ENCODE data around the gene SPOCK3. TPM values are rescaled to one million over a fixed set of nuclear protein-coding genes. Genes with fewer than 3 reads are reported as not detected.
A peak's percentile ranks its signal among the peaks of the same experiment; 100 is the strongest.

Gene SPOCK3
- total RNA-seq, 1 donor = not detected

- Histone ChIP-seq H3K27ac (ENCODE audit: low read depth, low read length) (no peak overlapping the region), H3K4me1 (ENCODE audit: insufficient read depth, low read length) (no peaks in the 10 kb centered on the region), H2AFZ (ENCODE audit: low read length) (no peak overlapping the region), H3K9me3 (ENCODE audit: low read depth, low read length) (no peaks in the 10 kb centered on the region), H3K79me2 (ENCODE audit: insufficient read depth, low read length) (no peaks in the 10 kb centered on the region), H3K27me3 (ENCODE audit: insufficient read depth, low read length) (no peaks in the 10 kb centered on the region), H3K4me3 (ENCODE audit: insufficient read depth, low read length) (no peak overlapping the region), H4K20me1 (ENCODE audit: insufficient read depth, low read length) (no peaks in the 10 kb centered on the region), H3K36me3 (ENCODE audit: insufficient read depth, low read length) (no peaks in the 10 kb centered on the region), H3K4me2 (ENCODE audit: insufficient read depth, low read length) (peak overlapping the region; percentile 2)
- DNase-seq (ENCODE audit: insufficient read length, low spot score, missing footprints) = no peak
- TF ChIP-seq, protein P1, sequence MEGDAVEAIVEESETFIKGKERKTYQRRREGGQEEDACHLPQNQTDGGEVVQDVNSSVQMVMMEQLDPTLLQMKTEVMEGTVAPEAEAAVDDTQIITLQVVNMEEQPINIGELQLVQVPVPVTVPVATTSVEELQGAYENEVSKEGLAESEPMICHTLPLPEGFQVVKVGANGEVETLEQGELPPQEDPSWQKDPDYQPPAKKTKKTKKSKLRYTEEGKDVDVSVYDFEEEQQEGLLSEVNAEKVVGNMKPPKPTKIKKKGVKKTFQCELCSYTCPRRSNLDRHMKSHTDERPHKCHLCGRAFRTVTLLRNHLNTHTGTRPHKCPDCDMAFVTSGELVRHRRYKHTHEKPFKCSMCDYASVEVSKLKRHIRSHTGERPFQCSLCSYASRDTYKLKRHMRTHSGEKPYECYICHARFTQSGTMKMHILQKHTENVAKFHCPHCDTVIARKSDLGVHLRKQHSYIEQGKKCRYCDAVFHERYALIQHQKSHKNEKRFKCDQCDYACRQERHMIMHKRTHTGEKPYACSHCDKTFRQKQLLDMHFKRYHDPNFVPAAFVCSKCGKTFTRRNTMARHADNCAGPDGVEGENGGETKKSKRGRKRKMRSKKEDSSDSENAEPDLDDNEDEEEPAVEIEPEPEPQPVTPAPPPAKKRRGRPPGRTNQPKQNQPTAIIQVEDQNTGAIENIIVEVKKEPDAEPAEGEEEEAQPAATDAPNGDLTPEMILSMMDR (IDR thresholded peaks at IDR 0.05; ENCODE audit: extremely low read depth, low read depth, low read length) = peak; percentile 91
Measured at GRCh38 chr4:167021545-167022155, 212.6 kb downstream of the SPOCK3 start.

DNA sequence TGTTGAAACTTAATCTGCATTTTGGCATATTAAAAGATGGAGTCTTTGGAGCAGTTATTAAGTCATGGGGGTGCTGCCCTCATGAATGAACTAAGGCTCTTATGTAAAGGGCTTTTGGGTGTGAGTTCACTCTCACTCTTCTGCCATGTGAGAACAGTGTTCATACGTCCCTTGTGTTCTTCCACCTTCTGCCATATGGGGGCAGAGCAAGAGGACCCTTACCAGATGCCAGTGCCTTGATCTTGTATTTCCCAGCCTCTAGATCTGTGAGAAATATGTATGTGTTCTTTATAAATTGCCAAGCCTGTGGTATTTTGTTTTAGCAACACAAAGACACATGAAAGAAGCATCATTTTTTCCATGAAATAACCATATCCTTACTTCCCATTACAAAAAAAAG lies 213.9 kb downstream of the SPOCK3 start:
- Histone ChIP-seq H3K79me2 (ENCODE audit: insufficient read depth, low read length) (no peaks in the 10 kb centered on the region), H3K4me3 (ENCODE audit: insufficient read depth, low read length) (no peak overlapping the region), H3K9me3 (ENCODE audit: low read depth, low read length) (no peaks in the 10 kb centered on the region), H3K27ac (ENCODE audit: low read depth, low read length) (no peak overlapping the region), H3K4me2 (ENCODE audit: insufficient read depth, low read length) (no peak overlapping the region), H3K4me1 (ENCODE audit: insufficient read depth, low read length) (no peaks in the 10 kb centered on the region), H4K20me1 (ENCODE audit: insufficient read depth, low read length) (no peaks in the 10 kb centered on the region), H3K36me3 (ENCODE audit: insufficient read depth, low read length) (no peaks in the 10 kb centered on the region), H2AFZ (ENCODE audit: low read length) (no peak overlapping the region), H3K27me3 (ENCODE audit: insufficient read depth, low read length) (no peaks in the 10 kb centered on the region)
- TF ChIP-seq, protein P1 (IDR thresholded peaks at IDR 0.05; ENCODE audit: extremely low read depth, low read depth, low read length) = no peak
- DNase-seq (ENCODE audit: insufficient read length, low spot score, missing footprints) = no peak

DNA sequence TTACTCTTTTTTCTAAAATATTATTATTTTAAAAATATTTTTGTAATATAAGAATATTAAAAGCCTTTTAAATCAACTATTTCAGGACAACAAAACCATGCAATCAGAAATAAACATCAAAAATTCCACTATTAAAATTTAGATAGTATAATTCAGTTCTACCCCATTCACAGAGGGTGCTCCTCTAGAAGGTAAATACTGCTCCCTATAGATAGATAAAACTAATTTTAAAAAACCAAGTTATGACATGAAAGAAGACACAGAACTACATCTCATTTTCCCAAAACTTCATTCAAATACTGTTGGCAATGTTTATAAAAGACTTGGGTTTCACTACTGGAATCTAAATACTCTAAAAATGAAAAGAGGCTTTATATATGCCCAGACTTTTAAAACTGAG lies 219.3 kb downstream of the SPOCK3 start:
- no peak overlapping the region for H2AFZ ChIP-seq (ENCODE audit: low read length)
- H3K27ac ChIP-seq (ENCODE audit: low read depth, low read length) = no peak overlapping the region
- no peaks in the 10 kb centered on the region for H3K9me3 ChIP-seq (ENCODE audit: low read depth, low read length)
- no peak for DNase-seq (ENCODE audit: insufficient read length, low spot score, missing footprints)
- H3K4me2 ChIP-seq (ENCODE audit: insufficient read depth, low read length) = no peak overlapping the region
- H3K79me2 ChIP-seq (ENCODE audit: insufficient read depth, low read length) = no peaks in the 10 kb centered on the region
- H3K27me3 ChIP-seq (ENCODE audit: insufficient read depth, low read length) = no peaks in the 10 kb centered on the region
- H3K4me3 ChIP-seq (ENCODE audit: insufficient read depth, low read length) = no peak overlapping the region
- no peaks in the 10 kb centered on the region for H3K36me3 ChIP-seq (ENCODE audit: insufficient read depth, low read length)
- no peaks in the 10 kb centered on the region for H3K4me1 ChIP-seq (ENCODE audit: insufficient read depth, low read length)
- TF ChIP-seq, protein P1 (IDR thresholded peaks at IDR 0.05; ENCODE audit: extremely low read depth, low read depth, low read length) = no peak
- H4K20me1 ChIP-seq (ENCODE audit: insufficient read depth, low read length) = no peaks in the 10 kb centered on the region

GRCh38 chr4:167003326-167003725 lies 231.0 kb downstream of the SPOCK3 start:
- Histone ChIP-seq H3K4me2 (ENCODE audit: insufficient read depth, low read length) (no peak overlapping the region), H3K79me2 (ENCODE audit: insufficient read depth, low read length) (no peaks in the 10 kb centered on the region)

More at GRCh38 chr4:167003326-167003725, 231.0 kb downstream of the SPOCK3 start:
- TF ChIP-seq, protein P1 (IDR thresholded peaks at IDR 0.05; ENCODE audit: extremely low read depth, low read depth, low read length) = no peak
- no peaks in the 10 kb centered on the region for H3K27me3 ChIP-seq (ENCODE audit: insufficient read depth, low read length)
- no peak overlapping the region for H2AFZ ChIP-seq (ENCODE audit: low read length)
- no peaks in the 10 kb centered on the region for H3K36me3 ChIP-seq (ENCODE audit: insufficient read depth, low read length)
- no peak overlapping the region for H3K4me3 ChIP-seq (ENCODE audit: insufficient read depth, low read length)
- H3K4me1 ChIP-seq (ENCODE audit: insufficient read depth, low read length) = no peaks in the 10 kb centered on the region
- H3K9me3 ChIP-seq (ENCODE audit: low read depth, low read length) = no peaks in the 10 kb centered on the region
- no peak overlapping the region for H3K27ac ChIP-seq (ENCODE audit: low read depth, low read length)
- no peaks in the 10 kb centered on the region for H4K20me1 ChIP-seq (ENCODE audit: insufficient read depth, low read length)
- no peak for DNase-seq (ENCODE audit: insufficient read length, low spot score, missing footprints)
